Astrocyte (in vitro differentiated cells and primary cell): Measurements from ENCODE around the gene CLCN6.

Experiments
- CTCF ChIP-seq: IDR thresholded peaks from 2 replicates; pipeline ENCODE4 v1.5.1; 2011; ENCODE audit warnings: low read depth, mild to moderate bottlenecking, inconsistent platforms, low read length, moderate library complexity; ENCODE audit not compliant: insufficient read depth
- EZH2 ChIP-seq: IDR thresholded peaks from 2 replicates; pipeline ENCODE4 v1.6.1; 2012; ENCODE audit warnings: mild to moderate bottlenecking, low read length, inconsistent platforms; ENCODE audit not compliant: insufficient read depth

GRCh38 chr1:11790880-11791715 lies 14.9 kb upstream of the CLCN6 start:
- no peak for TF ChIP-seq CTCF
- TF ChIP-seq EZH2 = no peak
